Activated T-cell treated with anti-CD3 and anti-CD28 coated beads, Interleukin-2, amount 50 U/mL, for 1 hour (primary cell): ENCODE data around the gene WDFY3.

ENCODE experiments used
- DNase-seq: peaks from one replicate; pipeline ENCODE4 v3.0.0-alpha.2; 2020

The WDFY3 gene

DNA sequence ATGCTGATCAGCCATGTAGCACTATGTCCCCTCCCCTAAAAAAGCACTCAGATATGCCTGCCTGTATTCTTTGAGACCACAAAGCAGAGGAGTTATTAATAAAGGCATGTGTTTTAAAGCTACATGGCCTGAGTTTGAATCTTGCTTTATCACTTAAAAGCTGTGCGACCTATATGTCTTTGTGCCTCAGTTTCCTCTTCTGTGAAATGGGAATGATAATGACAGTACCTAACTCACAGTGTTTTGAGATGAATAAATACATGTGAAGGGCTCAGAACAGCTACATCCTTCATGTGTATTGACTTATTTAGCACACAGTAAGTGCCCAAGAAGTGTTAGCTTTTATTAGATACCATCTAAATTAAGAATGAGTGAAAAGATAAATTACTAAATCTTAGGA is 180.0 kb downstream of the WDFY3 start:
- no peak for DNase-seq

- no peak for DNase-seq
Observed at GRCh38 chr4:84782517-84782916, 184.0 kb downstream of the WDFY3 start.

DNA sequence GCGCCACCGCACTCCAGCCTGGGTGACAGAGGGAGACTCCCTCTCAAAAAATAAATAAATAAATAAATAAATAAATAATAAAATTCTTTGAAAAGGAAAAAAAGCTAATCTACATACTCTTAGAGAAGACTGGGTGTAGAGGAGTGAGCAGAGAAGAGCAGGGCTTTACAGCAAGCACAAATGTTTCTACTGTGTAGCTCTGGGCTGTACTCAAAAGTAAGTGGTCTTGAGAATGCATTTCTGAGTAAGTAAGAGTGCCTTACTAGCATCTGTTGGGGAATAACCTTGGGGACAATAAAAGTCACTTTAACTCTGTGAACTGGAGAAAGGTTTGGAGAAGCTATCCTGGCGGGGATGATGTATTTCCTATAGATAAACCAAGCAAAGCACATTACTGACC is 185.8 kb downstream of the WDFY3 start:
- no peak for DNase-seq

- no peak for DNase-seq
Observed at GRCh38 chr4:84778041-84778440, 188.4 kb downstream of the WDFY3 start.

DNA sequence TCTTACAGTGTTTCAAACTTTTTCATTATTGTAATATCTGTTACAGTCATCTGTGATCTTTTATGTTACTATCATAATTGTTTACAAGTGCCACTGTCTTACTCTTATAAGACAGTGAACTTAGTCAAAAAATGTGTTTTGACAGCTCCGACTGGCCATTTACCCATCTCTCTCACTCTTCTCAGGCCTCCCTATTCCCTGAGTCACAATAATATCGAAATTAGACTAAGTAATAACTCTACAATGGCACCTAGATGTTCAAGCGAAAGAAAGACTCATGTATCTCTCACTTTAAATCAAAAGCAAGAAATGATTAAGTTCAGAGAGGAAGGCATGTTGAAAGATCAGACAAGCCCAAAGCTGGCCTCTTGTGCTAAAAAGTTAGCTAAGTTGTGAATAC is 199.3 kb downstream of the WDFY3 start:
- no peak for DNase-seq

- DNase-seq = no peak
Observed at GRCh38 chr4:84753321-84753972, 213.0 kb downstream of the WDFY3 start.

GRCh38 chr4:84751707-84752106 is 214.8 kb downstream of the WDFY3 start:
- no peak for DNase-seq

GRCh38 chr4:84750960-84751283 is 215.6 kb downstream of the WDFY3 start:
- DNase-seq = no peak

DNA sequence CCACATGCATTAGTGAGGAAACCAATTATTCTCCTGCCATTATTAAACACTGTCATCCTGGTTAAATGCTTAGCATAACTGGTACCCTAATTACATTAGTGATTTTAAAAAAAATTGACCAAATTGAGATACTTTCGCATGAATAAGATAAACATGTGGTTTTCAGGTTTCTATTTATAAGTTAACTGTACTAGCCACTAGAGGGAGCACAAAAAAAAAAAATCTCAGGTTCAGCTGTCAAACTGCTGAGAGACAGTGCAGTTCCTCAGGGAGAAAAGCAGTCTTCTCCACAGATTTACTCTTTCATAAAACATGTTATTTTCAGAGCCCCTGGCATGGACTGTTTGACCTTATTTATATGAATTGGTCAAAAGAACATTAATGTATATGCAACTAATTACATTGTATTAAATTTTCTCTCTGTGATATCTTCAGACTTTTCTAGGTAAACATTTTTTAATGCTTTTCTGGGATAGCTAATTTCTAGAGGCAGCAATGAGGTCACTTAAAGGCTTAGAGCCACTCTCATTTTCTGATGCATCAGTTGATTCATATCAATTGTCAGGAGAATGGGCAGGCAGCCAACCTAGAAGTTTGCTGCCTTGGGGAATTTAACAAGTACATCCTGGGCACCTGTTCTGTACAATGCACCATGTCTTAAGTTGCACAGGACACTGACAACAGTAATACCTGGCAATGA is 216.1 kb downstream of the WDFY3 start:
- no peak for DNase-seq

DNA sequence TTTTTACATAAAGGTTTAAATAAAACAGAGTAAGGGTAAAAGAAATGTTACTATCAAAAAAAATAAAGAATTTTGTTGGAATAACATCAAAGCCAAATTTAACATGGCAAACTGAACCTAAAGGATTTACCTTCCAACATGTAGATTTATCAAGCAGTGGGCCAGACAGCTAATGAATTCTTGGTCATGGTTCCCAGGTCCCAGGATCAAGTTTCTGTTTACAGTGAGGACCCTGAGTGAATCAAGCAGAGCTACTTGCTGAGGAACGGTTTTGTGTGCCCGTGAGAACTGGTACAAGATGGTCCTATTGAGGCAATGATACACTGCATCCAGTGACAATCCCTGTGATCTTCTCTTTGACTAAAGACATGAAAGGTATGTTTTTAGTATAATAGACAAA is 226.4 kb downstream of the WDFY3 start:
- no peak for DNase-seq

DNA sequence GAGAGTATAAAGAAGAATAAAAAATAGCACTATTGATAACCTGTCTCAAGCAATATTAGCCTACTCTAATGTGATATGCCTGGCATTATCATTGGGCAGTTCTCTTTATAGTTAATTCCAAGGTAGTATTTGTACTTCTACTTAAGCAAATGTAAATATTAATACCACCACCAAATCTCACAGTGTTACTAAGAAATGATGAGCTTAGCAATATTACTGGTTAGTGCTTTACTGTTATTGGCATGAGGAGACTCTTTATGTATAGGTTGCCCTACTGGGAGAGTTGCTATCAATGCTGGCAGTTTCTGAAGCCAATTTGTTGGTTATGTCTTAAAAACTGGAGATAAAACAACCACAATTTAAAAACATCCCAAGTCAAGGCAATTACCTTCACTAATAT is 227.9 kb downstream of the WDFY3 start:
- no peak for DNase-seq

- DNase-seq = no peak
Observed at GRCh38 chr4:84737656-84738055, 228.8 kb downstream of the WDFY3 start.

GRCh38 chr4:84734037-84734436 is 232.5 kb downstream of the WDFY3 start:
- no peak for DNase-seq

DNA sequence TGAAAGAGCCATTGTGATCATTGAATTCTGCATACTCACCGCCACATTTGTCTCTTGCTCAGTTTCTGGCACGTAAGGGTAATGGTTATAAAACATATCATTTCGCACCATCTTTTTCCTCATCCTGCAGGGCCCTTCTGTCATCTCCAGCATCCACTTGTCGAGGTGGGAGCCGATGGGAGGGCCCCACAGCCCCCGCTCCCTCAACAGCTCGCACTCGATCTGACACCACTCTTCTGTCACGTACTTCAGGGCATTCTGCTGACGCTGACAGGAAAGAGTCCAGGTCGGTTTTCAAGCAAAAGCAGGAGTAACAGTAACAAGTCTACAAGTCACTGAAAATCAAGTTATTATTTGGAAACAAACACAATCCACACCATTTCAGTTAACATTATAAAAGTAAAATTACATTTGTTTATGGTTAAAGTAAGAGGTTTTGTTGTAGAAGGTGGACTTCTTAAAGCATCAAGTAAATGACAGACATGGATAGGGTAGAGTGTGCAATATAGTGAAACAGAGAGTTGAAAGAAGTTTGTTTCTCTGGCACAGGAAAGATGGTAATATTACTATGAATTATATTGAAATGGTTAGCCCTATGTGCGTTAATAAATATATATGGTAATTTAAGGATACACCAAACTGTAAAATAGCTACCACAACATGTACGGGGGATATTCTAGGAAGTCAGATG is 233.0 kb downstream of the WDFY3 start:
- no peak for DNase-seq

DNA sequence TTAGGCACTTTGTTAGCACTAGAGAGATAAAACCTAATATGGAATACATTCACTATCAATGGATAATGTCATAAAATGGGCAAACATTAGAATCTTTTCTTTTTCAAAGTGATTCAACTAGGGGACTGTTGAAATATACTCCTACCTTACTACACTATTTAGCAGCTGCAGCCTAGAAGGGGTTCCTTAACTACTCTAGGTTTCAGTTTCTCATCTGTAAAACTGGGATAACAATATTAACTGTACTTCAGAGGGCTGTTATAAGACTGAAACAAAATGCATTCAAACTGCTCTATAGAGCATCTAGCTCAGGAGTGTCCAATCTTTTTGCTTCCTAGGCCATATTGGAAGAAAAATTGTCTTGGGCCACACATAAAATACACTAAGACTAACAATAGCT is 236.1 kb downstream of the WDFY3 start:
- DNase-seq = no peak

- no peak for DNase-seq
Observed at GRCh38 chr4:84727491-84727890, 239.0 kb downstream of the WDFY3 start.

DNA sequence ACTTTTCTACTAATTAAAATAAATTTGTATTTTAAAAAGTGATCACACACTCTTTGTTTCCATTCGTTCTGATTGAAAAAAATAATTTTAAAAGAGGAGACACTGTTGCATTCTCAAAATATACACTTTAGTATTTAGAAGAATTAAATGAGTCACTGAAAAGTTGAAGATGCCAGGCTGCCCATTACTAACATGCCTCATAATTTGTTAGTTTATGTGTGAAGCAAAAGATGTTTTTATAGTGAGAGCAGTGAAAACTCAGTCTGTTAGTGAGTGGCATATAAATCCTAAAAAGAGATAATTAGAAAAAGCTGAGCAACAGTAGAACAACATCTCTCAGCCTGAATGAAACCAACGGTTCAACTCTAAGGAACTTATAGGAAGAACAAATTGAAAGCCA is 240.1 kb downstream of the WDFY3 start:
- DNase-seq = no peak

GRCh38 chr4:84722720-84723119 is 243.8 kb downstream of the WDFY3 start:
- no peak for DNase-seq

- DNase-seq = no peak
Observed at GRCh38 chr4:84719115-84719514, 247.4 kb downstream of the WDFY3 start.

DNA sequence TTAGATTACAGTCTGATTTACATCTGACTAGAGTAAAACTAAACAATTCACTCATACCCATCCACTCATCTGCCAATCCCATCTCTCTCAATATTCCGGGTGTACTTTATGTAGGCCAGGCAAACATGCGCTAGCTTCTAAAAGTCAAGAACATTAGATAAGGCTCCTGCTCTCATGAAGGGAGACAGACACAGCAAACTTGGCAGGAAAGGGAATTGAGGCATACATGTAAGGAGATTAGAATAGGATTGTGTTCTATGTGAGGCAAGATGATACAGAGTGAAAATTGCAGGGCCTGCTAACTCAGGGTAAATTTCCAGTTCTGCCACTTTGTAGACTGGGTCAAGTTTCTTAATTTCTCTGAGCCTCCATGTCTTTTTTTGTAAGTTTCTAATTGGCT is 247.8 kb downstream of the WDFY3 start:
- no peak for DNase-seq

DNA sequence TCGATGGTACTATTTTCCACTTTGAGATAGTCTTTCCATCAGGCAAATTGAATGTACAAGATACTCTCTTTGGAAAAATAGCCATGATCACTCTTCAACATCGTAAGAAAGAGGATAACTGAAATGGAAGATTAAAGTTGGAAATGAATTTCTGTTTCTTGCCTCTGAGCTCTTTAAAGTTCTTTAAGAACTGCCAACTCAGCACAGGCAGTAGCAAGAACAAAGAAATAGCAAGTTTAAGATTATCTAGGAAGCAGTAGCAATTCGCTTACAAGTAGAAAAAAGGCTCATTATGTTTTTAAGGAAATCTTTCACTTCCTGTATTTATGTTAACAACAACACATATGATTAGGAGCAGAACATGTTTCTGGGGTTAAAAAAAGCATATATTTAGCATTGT is 255.9 kb downstream of the WDFY3 start:
- DNase-seq = no peak

DNA sequence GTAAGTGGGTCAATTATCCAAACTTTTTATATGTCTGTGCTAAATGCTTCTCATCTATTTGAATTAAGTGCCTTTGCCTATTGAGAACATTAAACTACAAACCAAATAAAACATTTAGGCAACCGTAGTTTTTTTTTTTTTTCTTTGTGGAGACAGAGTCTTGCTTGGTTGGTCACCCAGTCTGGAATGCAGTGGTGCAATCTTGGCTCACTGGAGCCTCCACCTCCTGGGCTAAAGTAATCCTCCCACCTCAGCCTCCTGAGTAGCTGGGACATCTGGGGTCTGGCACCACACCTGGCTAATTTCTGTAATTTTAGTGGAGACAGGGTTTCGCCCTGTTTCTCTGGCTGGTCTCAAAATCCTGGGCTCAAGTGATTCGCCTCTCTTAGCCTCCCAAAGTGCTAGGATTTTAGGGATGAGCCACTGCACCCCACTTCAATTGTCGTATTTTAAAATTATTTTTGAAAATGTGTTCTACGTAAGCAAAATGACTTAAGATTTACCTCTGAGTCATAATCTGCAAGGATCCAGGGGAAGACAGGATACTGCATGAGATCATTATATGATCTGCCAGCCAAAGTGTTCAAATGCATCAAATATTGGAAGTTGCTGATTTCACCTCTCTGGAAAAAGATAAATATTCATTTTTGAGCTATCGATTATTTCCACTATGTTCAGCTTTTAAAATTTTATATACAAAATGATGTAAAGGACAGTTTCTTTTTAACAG is 257.9 kb downstream of the WDFY3 start:
- no peak for DNase-seq

GRCh38 chr4:84706286-84706685 is 260.2 kb downstream of the WDFY3 start:
- DNase-seq = no peak
